Keratinocyte (primary cell): ENCODE measurements around the gene FAM8A1.

Experiments used
- CTCF ChIP-seq, 3 experiments: IDR thresholded peaks in 1 of 3; conservative IDR thresholded peaks in 1 of 3; optimal IDR thresholded peaks in 1 of 3; 2 replicates in 2 of 3; 3 replicates in 1 of 3; pipeline versions ENCODE3 to v1.5.1; 2011; ENCODE audit warnings: low read length in 3 of 3, mild to moderate bottlenecking in 3 of 3, moderate library complexity in 2 of 3, control low read depth in 1 of 3, inconsistent platforms in 1 of 3; ENCODE audit not compliant: insufficient read depth in 2 of 3; ENCODE audit errors: extremely low read depth in 1 of 3
- EZH2 ChIP-seq: IDR thresholded peaks from one replicate; pipeline ENCODE4 v1.6.1; 2012; ENCODE audit warnings: inconsistent platforms, mild to moderate bottlenecking, low read length, moderate library complexity

DNA sequence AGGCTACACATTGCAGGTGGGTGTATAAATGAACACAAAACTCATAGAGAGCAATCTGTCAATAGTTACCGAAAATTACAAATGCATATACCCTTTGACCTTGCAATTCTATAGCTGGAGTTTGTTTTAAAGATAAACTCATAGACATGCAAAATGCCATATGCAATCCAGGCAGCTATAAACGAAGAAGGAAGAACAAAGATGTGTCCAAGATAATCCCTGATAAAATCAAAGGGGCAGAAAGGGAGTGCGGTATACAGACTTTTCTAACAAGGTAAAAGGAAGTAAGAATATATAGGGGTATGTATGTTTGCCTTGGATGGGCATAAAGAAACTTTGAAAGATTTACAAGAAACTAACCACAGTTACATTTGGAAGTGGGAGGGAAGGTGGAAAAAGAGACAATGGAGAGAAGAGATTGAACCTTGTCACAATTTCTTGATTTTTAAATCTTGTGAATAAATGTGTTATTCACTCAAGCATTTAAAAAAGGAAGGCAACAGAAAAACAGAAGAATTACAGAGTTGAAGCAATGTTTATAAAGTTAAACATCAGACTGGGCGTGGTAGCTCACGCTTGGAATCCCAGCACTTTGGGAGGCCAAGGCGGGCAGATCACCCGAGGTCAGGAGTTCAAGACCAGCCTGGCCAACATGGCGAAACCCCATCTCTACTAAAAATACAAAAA is 29.9 kb downstream of the FAM8A1 start:
- TF ChIP-seq CTCF (optimal IDR thresholded peaks at IDR 0.05 in 1 of 3, IDR thresholded peaks at IDR 0.05 in 1 of 3, conservative IDR thresholded peaks at IDR 0.05 in 1 of 3; ENCODE audit: extremely low read depth in 1 of 3, insufficient read depth in 2 of 3, low read length in 3 of 3) (no peak), EZH2 (no peak)
